ENCODE results near the gene INTS12. TPM values are rescaled to one million over a fixed set of nuclear protein-coding genes. Genes with fewer than 3 reads are reported as not detected.

The INTS12 gene
- total RNA-seq, 1 experiment from 2014 or later, result 13.4 TPM

DNA sequence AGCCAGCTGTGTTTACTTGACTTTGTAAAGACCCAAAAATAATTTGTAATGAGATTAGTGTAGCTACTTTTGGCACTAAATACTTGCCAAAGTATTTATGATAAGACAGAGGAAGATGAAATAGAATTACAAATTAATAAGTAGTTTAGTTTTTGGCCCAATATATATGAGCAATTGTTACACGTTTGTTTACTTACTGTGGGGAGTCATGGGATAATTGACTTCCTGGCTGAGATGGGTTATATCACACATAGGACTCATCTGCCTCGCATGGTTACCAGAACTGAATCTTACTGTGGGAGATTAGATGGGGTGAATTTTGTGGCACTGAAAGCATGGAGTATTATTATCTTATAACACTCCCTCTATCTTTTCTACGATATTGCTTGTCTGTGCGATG lies 66.6 kb downstream of the INTS12 start:
- Mint-ChIP-seq H3K27ac (ENCODE audit: unreplicated experiment) (no peak overlapping the region), H3K9me3 (ENCODE audit: low read depth, unreplicated experiment) (peaks cover 3% of the 10 kb centered on the region), H3K4me3 (ENCODE audit: low read depth, unreplicated experiment) (no peak overlapping the region), H3K4me1 (ENCODE audit: low read depth, unreplicated experiment) (no peaks in the 10 kb centered on the region), H3K27me3 (ENCODE audit: unreplicated experiment) (no peaks in the 10 kb centered on the region), H3K36me3 (ENCODE audit: insufficient read depth, unreplicated experiment) (no peaks in the 10 kb centered on the region)
- CTCF ChIA-PET, result no interaction called here
- BruUV-seq (replicated peaks), result no TSS peak
- no peak for DNase-seq
- TF ChIP-seq, protein P1, sequence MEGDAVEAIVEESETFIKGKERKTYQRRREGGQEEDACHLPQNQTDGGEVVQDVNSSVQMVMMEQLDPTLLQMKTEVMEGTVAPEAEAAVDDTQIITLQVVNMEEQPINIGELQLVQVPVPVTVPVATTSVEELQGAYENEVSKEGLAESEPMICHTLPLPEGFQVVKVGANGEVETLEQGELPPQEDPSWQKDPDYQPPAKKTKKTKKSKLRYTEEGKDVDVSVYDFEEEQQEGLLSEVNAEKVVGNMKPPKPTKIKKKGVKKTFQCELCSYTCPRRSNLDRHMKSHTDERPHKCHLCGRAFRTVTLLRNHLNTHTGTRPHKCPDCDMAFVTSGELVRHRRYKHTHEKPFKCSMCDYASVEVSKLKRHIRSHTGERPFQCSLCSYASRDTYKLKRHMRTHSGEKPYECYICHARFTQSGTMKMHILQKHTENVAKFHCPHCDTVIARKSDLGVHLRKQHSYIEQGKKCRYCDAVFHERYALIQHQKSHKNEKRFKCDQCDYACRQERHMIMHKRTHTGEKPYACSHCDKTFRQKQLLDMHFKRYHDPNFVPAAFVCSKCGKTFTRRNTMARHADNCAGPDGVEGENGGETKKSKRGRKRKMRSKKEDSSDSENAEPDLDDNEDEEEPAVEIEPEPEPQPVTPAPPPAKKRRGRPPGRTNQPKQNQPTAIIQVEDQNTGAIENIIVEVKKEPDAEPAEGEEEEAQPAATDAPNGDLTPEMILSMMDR (IDR thresholded peaks at IDR 0.05; ENCODE audit: unreplicated experiment), result no peak
- intact Hi-C loops (cut with micrococcal nuclease; ENCODE audit: unreplicated experiment), result no loop called here

DNA sequence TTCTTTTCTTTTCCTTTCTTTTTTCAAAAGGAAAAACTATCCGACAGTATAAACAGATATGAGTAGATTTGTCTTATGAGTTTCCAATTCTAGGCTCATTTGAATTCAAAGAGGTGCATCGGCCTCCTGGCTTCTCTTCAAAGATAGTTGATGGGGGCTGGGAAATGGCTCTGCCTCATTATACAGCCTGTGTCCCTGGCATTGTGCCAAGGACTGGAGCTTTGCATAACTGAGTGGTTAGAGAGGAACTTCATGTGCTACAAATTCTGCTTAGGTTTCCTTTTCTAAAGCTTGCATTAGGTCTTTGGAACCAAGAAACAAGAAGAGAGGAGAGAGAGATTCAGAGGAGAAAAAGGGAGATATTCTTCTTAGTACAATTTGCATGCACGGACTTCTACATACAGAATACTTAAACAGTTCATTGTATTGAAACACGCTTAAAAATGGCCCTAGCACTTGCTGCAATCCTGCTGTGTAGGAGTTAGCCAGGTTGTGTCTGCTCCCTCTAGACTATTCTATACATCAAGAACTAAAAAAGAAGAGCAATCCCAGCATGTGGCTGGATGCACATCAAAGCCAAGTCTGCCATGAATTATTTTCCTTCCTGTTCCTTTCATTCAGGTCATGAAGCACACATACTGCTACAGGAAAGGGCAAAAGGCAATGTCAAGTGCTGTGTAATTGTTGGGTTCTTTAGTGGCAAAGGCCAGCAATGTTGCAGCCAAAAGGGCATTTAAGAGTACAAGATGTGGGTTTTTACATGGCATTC lies 70.9 kb downstream of the INTS12 start:
- H3K4me1 Mint-ChIP-seq (ENCODE audit: low read depth, unreplicated experiment), result peaks cover 13% of the 10 kb centered on the region
- H3K27ac Mint-ChIP-seq (ENCODE audit: unreplicated experiment), result no peak overlapping the region
- no TSS peak for BruUV-seq (replicated peaks)
- peaks cover 3% of the 10 kb centered on the region for H3K9me3 Mint-ChIP-seq (ENCODE audit: low read depth, unreplicated experiment)
- TF ChIP-seq, protein P1 (IDR thresholded peaks at IDR 0.05; ENCODE audit: unreplicated experiment), result no peak
- intact Hi-C loops (cut with micrococcal nuclease; ENCODE audit: unreplicated experiment), result no loop called here
- DNase-seq, result no peak
- no peaks in the 10 kb centered on the region for H3K36me3 Mint-ChIP-seq (ENCODE audit: insufficient read depth, unreplicated experiment)
- no peaks in the 10 kb centered on the region for H3K27me3 Mint-ChIP-seq (ENCODE audit: unreplicated experiment)
- no peak overlapping the region for H3K4me3 Mint-ChIP-seq (ENCODE audit: low read depth, unreplicated experiment)
- CTCF ChIA-PET, result no interaction called here

DNA sequence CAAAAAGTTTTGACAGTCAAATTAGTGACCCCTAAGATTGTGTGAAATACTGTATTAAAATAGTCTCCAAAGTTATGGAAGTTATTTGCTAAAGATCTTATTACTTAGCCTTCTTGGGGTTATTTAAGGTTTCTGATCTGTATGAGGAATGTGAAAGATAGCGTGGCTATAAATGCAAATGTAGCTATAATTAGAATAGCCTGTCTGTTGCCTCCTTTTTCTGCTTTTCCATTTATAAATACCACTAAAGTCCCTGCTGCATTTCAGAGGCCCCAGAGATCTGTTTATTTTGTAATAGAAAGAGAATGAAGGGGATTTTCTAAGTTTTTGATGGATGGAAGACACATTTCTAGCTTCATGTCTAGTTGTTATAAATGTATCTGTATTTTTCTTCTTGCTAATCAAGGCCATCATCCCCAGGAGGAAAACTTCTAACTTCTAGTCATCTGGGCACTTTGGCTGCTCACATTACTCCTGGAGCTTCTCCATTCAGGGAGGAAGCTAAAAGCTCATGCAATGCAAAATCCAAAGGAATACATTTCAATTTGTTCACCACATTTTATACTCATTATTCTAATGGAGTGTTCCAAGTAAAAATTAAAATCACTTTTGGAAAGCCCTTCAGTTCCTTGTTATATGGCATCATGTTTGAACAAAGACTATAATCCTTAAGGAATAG lies 73.9 kb downstream of the INTS12 start:
- Mint-ChIP-seq H3K4me3 (ENCODE audit: low read depth, unreplicated experiment) (no peak overlapping the region), H3K9me3 (ENCODE audit: low read depth, unreplicated experiment) (no peaks in the 10 kb centered on the region), H3K27ac (ENCODE audit: unreplicated experiment) (no peak overlapping the region), H3K4me1 (ENCODE audit: low read depth, unreplicated experiment) (peaks cover 34% of the 10 kb centered on the region), H3K36me3 (ENCODE audit: insufficient read depth, unreplicated experiment) (peaks cover 5% of the 10 kb centered on the region), H3K27me3 (ENCODE audit: unreplicated experiment) (no peaks in the 10 kb centered on the region)
- DNase-seq, result no peak
- CTCF ChIA-PET, result interaction anchor here (0.5 kb wide), 1 partner anchor 49 kb away, joined by 4 read pairs; no protein-coding TSS in a partner anchor
- TF ChIP-seq, protein P1 (IDR thresholded peaks at IDR 0.05; ENCODE audit: unreplicated experiment), result no peak
- intact Hi-C loops (cut with micrococcal nuclease; ENCODE audit: unreplicated experiment), result loop anchor here (5.0 kb wide), 2 partner anchors 77 to 353 kb away; no protein-coding TSS in a partner anchor
- no TSS peak for BruUV-seq (replicated peaks)

DNA sequence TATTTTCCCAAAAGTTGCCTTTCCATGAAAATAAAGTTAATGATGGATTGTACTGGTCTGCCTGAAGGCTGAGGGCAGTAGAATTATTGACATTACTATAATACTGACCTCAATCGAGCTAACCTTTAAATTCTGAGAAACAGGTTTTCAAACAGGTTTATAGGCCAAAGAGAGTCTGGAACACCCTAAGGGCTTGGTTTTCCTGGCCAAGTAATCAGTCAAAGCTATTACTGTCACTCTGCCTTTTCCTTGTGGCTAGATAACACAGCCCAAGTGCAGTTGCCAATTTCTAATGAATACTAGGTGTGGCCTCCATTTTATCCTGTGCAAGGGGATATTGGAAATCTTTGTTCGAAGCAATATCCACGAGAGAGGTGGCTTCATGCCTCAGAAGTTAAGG lies 75.2 kb downstream of the INTS12 start:
- Mint-ChIP-seq H3K4me1 (ENCODE audit: low read depth, unreplicated experiment) (peaks cover 34% of the 10 kb centered on the region), H3K9me3 (ENCODE audit: low read depth, unreplicated experiment) (no peaks in the 10 kb centered on the region), H3K4me3 (ENCODE audit: low read depth, unreplicated experiment) (no peak overlapping the region), H3K36me3 (ENCODE audit: insufficient read depth, unreplicated experiment) (peaks cover 5% of the 10 kb centered on the region), H3K27ac (ENCODE audit: unreplicated experiment) (no peak overlapping the region), H3K27me3 (ENCODE audit: unreplicated experiment) (no peaks in the 10 kb centered on the region)
- DNase-seq, result peak; percentile 43
- TF ChIP-seq, protein P1 (IDR thresholded peaks at IDR 0.05; ENCODE audit: unreplicated experiment), result no peak
- CTCF ChIA-PET, result interaction anchor here (0.5 to 1.6 kb wide), 5 partner anchors 12 to 364 kb away, joined by 3 to 5 read pairs (median 3); no protein-coding TSS in a partner anchor
- no TSS peak for BruUV-seq (replicated peaks)
- intact Hi-C loops (cut with micrococcal nuclease; ENCODE audit: unreplicated experiment), result loop anchor here (1.0 to 5.0 kb wide), 3 partner anchors 46 to 354 kb away; no protein-coding TSS in a partner anchor

Other genes with a start within 250 kb of the INTS12 start
- 83.6 and 86.6 TPM in 2 replicates for gene PPA2, start 234.6 kb downstream of the INTS12 start, total RNA-seq (2022)
- gene ARHGEF38, start 156.1 kb downstream of the INTS12 start, total RNA-seq (2022), result 16.6 and 22.8 TPM in 2 replicates
- 22.5 and 23.9 TPM in 2 replicates for gene GSTCD, start 95 bp upstream of the INTS12 start, total RNA-seq (2022)
- gene NPNT, start 186.8 kb upstream of the INTS12 start, total RNA-seq (2022), result 88.5 and 90.1 TPM in 2 replicates

All from Calu3 (cell line).